OCI-LY3 (cell line): ENCODE data around the gene KLHL6.

ENCODE experiments used
- CTCF ChIP-seq: fragments of 200-600, 300-600 bp; sonication (generic); IDR thresholded peaks from 2 replicates; pipeline ENCODE4 v1.5.1; 2014; ENCODE audit warnings: antibody characterized with exemption, low read length, low read depth
- EZH2phosphoT487 ChIP-seq: fragments of 200-600 bp; shearing (Covaris generic); IDR thresholded peaks from 2 replicates; pipeline ENCODE4 v1.6.1; 2018; ENCODE audit warnings: antibody characterized with exemption, mixed run types, low read depth

- TF ChIP-seq CTCF = no peak
- TF ChIP-seq EZH2phosphoT487 = no peak
Observed at GRCh38 chr3:183558495-183558894, 3.0 kb upstream of the KLHL6 start.
